HepG2 (cell line): ENCODE results near the gene GATAD2B. TPM values are rescaled to one million over a fixed set of nuclear protein-coding genes. Genes with fewer than 3 reads are reported as not detected.

Source experiments
- ATAC-seq: fragments of 200-7000 bp; cut with Tn5 transposase; 3 replicates; pipeline ENCODE4 v1.9.1; 2020; ENCODE audit warnings: mild to moderate bottlenecking, moderate library complexity
- BruUV-seq: library from RNA; stranded (reverse); fragments of 400-500 nt; replicated peaks from 2 replicates; lab custom pipeline; 2021; lab: Mats Ljungman, UMichigan
- CTCF ChIA-PET: fragments of 300-600 bp; formaldehyde crosslinking; extraction: SDS; loops from one replicate; lab custom pipeline; 2021; ENCODE audit warnings: low total read pairs, inconsistent platforms, low intra/inter-chr PET ratio; lab: Yijun Ruan, JAX
- POLR2A ChIA-PET: fragments of 350-600 bp; sonication (Branson Sonifier 250); formaldehyde crosslinking; loops from one replicate; lab custom pipeline; 2020; ENCODE audit warnings: antibody characterized with exemption, inconsistent platforms; lab: Yijun Ruan, JAX
- DNase-seq: peaks from one replicate; pipeline ENCODE4 v3.0.0-alpha.2; 2015; ENCODE audit warnings: low spot score
- FAIRE-seq: peaks from 3 replicates; lab custom pipeline; 2011; peaks lifted over from hg19 to GRCh38; lab: Jason Lieb, UNC
- H2AFZ ChIP-seq: one replicate; pipeline ENCODE4 v1.6.1; 2011; ENCODE audit warnings: low read length, inconsistent platforms
- H3K27ac ChIP-seq: fragments of 300-600 bp; 3 replicates; pipeline ENCODE4 v1.8.0; 2011; ENCODE audit warnings: mixed run types, mild to moderate bottlenecking, mixed read lengths, low read length, inconsistent platforms; ENCODE audit not compliant: insufficient read depth; ENCODE audit errors: extremely low read length
- H3K27me3 ChIP-seq, 2 experiments: fragments of 200-600 bp in 1 of 2; 2 replicates in 1 of 2; 3 replicates in 1 of 2; pipeline versions ENCODE4 v1.6.0 to v1.8.0; 2011; ENCODE audit warnings: low read length in 2 of 2, mild to moderate bottlenecking in 2 of 2, moderate library complexity in 2 of 2, inconsistent platforms in 1 of 2; ENCODE audit not compliant: insufficient read depth in 2 of 2, control insufficient read depth in 1 of 2
- H3K36me3 ChIP-seq, 2 experiments: fragments of 200-600 bp in 1 of 2; replicated peaks in 1 of 2; 2 replicates in 1 of 2; 3 replicates in 1 of 2; pipeline versions ENCODE4 v1.5.1 to v1.8.0; 2011; ENCODE audit warnings: low read length in 2 of 2, inconsistent platforms in 1 of 2; ENCODE audit not compliant: insufficient read depth in 2 of 2, control insufficient read depth in 1 of 2
- H3K4me1 ChIP-seq: 2 replicates; pipeline ENCODE4 v1.5.1; 2012; ENCODE audit warnings: low read length, inconsistent platforms; ENCODE audit not compliant: insufficient read depth
- H3K4me2 ChIP-seq: 2 replicates; pipeline ENCODE4 v1.6.0; 2011; ENCODE audit warnings: low read depth, low read length, inconsistent platforms
- H3K4me3 ChIP-seq, 3 experiments: fragments of 200-600 bp in 1 of 3; sonication (generic), shearing (Covaris generic) in 1 of 3; replicated peaks in 1 of 3; 2 replicates each; pipeline ENCODE4 v1.5.1; 2011 to 2016; ENCODE audit warnings: low read length in 3 of 3, inconsistent platforms in 2 of 3, low read depth in 2 of 3, mild to moderate bottlenecking in 2 of 3, control low read depth in 1 of 3, mixed read lengths in 1 of 3; ENCODE audit not compliant: insufficient read depth in 1 of 3
- H3K79me2 ChIP-seq: one replicate; pipeline ENCODE4 v1.6.1; 2011; ENCODE audit warnings: low read length, inconsistent platforms; ENCODE audit not compliant: insufficient read depth
- H3K9ac ChIP-seq: 2 replicates; pipeline ENCODE4 v1.6.0; 2011; ENCODE audit warnings: mild to moderate bottlenecking, low read depth, low read length, inconsistent platforms; ENCODE audit not compliant: insufficient read depth
- H3K9me3 ChIP-seq: 2 replicates; pipeline ENCODE4 v1.5.1; 2012; ENCODE audit warnings: mild to moderate bottlenecking, low read length
- H4K20me1 ChIP-seq: 2 replicates; pipeline ENCODE4 v1.6.0; 2011; ENCODE audit warnings: inconsistent platforms, mild to moderate bottlenecking, low read length, moderate library complexity; ENCODE audit not compliant: insufficient read depth
- ARID2 ChIP-seq: sonication (generic); formaldehyde crosslinking; IDR thresholded peaks from 2 replicates; pipeline ENCODE4 v1.8.1; 2022; ENCODE audit warnings: mild to moderate bottlenecking, missing genetic modification reagents, borderline replicate concordance
- BCL6 ChIP-seq: IDR thresholded peaks from 2 replicates; pipeline ENCODE4 v1.6.1; 2016; ENCODE audit warnings: missing genetic modification reagents, missing compliant biosample characterization
- ELF1 ChIP-seq: sonication (generic); formaldehyde crosslinking; IDR thresholded peaks from 2 replicates; pipeline ENCODE4 v1.4.0; 2020; ENCODE audit warnings: missing genetic modification reagents
- NFIC ChIP-seq: IDR thresholded peaks from 2 replicates; pipeline ENCODE4 v1.6.1; 2012; ENCODE audit warnings: mild to moderate bottlenecking, low read length, inconsistent platforms
- NPAS2 ChIP-seq: sonication (generic); formaldehyde crosslinking; IDR thresholded peaks from 2 replicates; pipeline ENCODE4 v1.8.0; 2022; ENCODE audit warnings: mild to moderate bottlenecking, missing genetic modification reagents, borderline replicate concordance
- REL ChIP-seq: sonication (generic); formaldehyde crosslinking; conservative IDR thresholded peaks from 2 replicates; pipeline ENCODE4 v1.8.0; 2022; ENCODE audit warnings: mild to moderate bottlenecking, missing genetic modification reagents, moderate library complexity
- SMARCE1 ChIP-seq: fragments of 450-650 bp; IDR thresholded peaks from 2 replicates; pipeline ENCODE4 v1.6.1; 2017; ENCODE audit warnings: borderline replicate concordance
- SRSF4 ChIP-seq: fragments of 200-400 bp; formaldehyde crosslinking; IDR thresholded peaks from one replicate; pipeline ENCODE4 v1.6.1; 2018; ENCODE audit warnings: mild to moderate bottlenecking, low read depth, low read length, moderate library complexity; ENCODE audit not compliant: poor library complexity, severe bottlenecking
- SYNCRIP ChIP-seq: fragments of 200-400 bp; formaldehyde crosslinking; IDR thresholded peaks from 2 replicates; pipeline ENCODE4 v1.6.1; 2018; ENCODE audit warnings: mild to moderate bottlenecking, low read depth, low read length; ENCODE audit not compliant: insufficient read depth
- TBP ChIP-seq: sonication (generic); formaldehyde crosslinking; IDR thresholded peaks from 2 replicates; pipeline ENCODE4 v1.5.0; 2020; ENCODE audit warnings: missing genetic modification reagents
- ZMYM3 ChIP-seq: sonication (generic); formaldehyde crosslinking; IDR thresholded peaks from 2 replicates; pipeline ENCODE4 v1.5.1; 2020; ENCODE audit warnings: mild to moderate bottlenecking, missing genetic modification reagents
- ZNF326 ChIP-seq: sonication (generic); formaldehyde crosslinking; IDR thresholded peaks from 2 replicates; pipeline ENCODE4 v1.4.0; 2020; ENCODE audit warnings: missing genetic modification reagents, borderline replicate concordance
- ZNF367 ChIP-seq: sonication (generic); formaldehyde crosslinking; IDR thresholded peaks from 2 replicates; pipeline ENCODE4 v1.4.0; 2020; ENCODE audit warnings: missing genetic modification reagents, borderline replicate concordance
- WGBS: methylation state at CpG from one replicate; pipeline ENCODE4 v1.1.6; 2017; ENCODE audit warnings: low lambda C conversion rate; 5-methylcytosine and 5-hydroxymethylcytosine counted together
- in situ Hi-C: cut with HindIII; loops from 2 replicates; pipeline ENCODE4 v1.10.0; 2017; ENCODE audit warnings: low pct_unique_long_range_greater_than_20kb; ENCODE audit not compliant: extremely low pct_ligation_motif_present
- intact Hi-C: fragments of 100-400 bp; cut with micrococcal nuclease; formaldehyde crosslinking; loops from one replicate; pipeline ENCODE4 v1.10.0; 2022; ENCODE audit not compliant: unreplicated experiment
- polyA plus RNA-seq, 8 experiments: library from polyadenylated mRNA; depleted of rRNA in 3 of 8; stranded (reverse) in 7 of 8; unstranded in 1 of 8; fragments of >200 nt; fragmentation: Illumina TruSeq in 4 of 8; extraction: Trizol in 4 of 8; gene quantifications; 2 replicates each; pipeline versions ENCODE4 v1.2.1 to v1.2.3, GENCODE V29; 2011 to 2016; ENCODE audit warnings: low read depth in 4 of 8, missing spikeins in 1 of 8, mixed read lengths in 1 of 8; ENCODE audit not compliant: insufficient read depth in 1 of 8
- total RNA-seq, 5 experiments: library from RNA; depleted of rRNA; stranded (reverse); fragments of >200 nt; fragmentation: Illumina TruSeq; extraction: Trizol; gene quantifications; 2 replicates each; pipeline ENCODE4 v1.2.3, GENCODE V29; 2016; ENCODE audit warnings: low read depth in 1 of 5
- TF ChIP-seq, protein P1 (sequence below): sonication (generic); formaldehyde crosslinking; IDR thresholded peaks from 2 replicates; pipeline ENCODE4 v1.4.0; 2020; ENCODE audit warnings: missing genetic modification reagents, borderline replicate concordance
- TF ChIP-seq, protein P2 (sequence below): sonication (generic); formaldehyde crosslinking; IDR thresholded peaks from 2 replicates; pipeline ENCODE4 v1.4.0; 2020; ENCODE audit warnings: mild to moderate bottlenecking, missing genetic modification reagents
- TF ChIP-seq, protein P3 (sequence below), 2 experiments: fragments of 450-650 bp in 1 of 2; sonication (generic) in 1 of 2; formaldehyde crosslinking; IDR thresholded peaks; 2 replicates each; pipeline versions ENCODE4 v1.5.0 to v1.8.0; 2020 to 2022; ENCODE audit warnings: mild to moderate bottlenecking in 1 of 2, missing genetic modification reagents in 1 of 2
- TF ChIP-seq, protein P4 (sequence below): IDR thresholded peaks from 2 replicates; pipeline ENCODE4 v1.6.1; 2016; ENCODE audit warnings: missing biosample characterization, missing genetic modification reagents, low read depth
- TF ChIP-seq, protein P5 (sequence below): sonication (generic); formaldehyde crosslinking; IDR thresholded peaks from 2 replicates; pipeline ENCODE4 v1.5.0; 2020; ENCODE audit warnings: missing genetic modification reagents

The GATAD2B gene
- total and polyA plus RNA-seq, 2 of the 13 experiments (the other 11 are each of a cell fraction or from before 2014, with no cell fraction given) = 3.2 to 5.2 TPM

DNA sequence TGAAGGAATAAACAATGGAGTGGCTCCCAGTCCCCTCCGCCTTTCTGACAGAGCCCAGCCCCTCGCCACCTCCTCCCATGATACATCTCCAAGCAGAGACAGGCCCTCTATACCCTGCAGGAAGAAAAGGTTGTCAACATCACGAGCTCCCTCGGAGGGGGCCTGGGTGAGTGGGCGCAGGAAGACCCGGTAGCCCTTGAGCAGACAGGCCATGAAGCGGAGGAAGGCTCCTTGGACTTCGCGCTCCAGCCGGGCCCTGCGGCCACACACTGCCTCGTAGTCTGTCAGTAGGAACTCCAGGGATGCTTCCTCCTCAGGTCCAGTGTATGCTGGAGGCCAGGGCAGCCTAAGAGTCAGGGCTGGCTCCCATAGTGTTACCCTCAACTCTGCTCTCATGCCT lies 16.7 kb upstream of the GATAD2B start:
- H3K4me2 ChIP-seq = no peak overlapping the region
- BruUV-seq = no TSS peak
- peaks cover 23 to 56% of the 10 kb centered on the region in 2 experiments for H3K36me3 ChIP-seq
- intact Hi-C loops = no loop called here
- no peak overlapping the region for H3K9ac ChIP-seq
- no peak overlapping the region for H3K27ac ChIP-seq
- in situ Hi-C loops = no loop called here
- FAIRE-seq (no peak), ATAC-seq (no peak), DNase-seq (no peak)
- H3K4me3 ChIP-seq = no peak overlapping the region
- H3K4me1 ChIP-seq = peaks cover 19% of the 10 kb centered on the region
- WGBS = over 99% methylated on average over 12 of the region's 12 CpGs
- peaks cover under 1% of the 10 kb centered on the region for H3K79me2 ChIP-seq
- no peaks in the 10 kb centered on the region for H3K27me3 ChIP-seq
- ChIA-PET CTCF (no interaction called here), POLR2A (interaction anchor here (0.6 to 1.8 kb wide), 5 partner anchors 10 to 28 kb away, joined by 3 to 5 read pairs (median 4); partner anchors contain the start of gene CREB3L4)
- no peaks in the 10 kb centered on the region for H3K9me3 ChIP-seq
- H4K20me1 ChIP-seq = no peaks in the 10 kb centered on the region
- H2AFZ ChIP-seq = no peak overlapping the region
- no peak for TF ChIP-seq ARID2
- TF ChIP-seq BCL6 (CRISPR knock-in tag) = no peak
- no peak for TF ChIP-seq ZNF367 (CRISPR knock-in tag)
- TF ChIP-seq REL = no peak
- TF ChIP-seq, protein P1, sequence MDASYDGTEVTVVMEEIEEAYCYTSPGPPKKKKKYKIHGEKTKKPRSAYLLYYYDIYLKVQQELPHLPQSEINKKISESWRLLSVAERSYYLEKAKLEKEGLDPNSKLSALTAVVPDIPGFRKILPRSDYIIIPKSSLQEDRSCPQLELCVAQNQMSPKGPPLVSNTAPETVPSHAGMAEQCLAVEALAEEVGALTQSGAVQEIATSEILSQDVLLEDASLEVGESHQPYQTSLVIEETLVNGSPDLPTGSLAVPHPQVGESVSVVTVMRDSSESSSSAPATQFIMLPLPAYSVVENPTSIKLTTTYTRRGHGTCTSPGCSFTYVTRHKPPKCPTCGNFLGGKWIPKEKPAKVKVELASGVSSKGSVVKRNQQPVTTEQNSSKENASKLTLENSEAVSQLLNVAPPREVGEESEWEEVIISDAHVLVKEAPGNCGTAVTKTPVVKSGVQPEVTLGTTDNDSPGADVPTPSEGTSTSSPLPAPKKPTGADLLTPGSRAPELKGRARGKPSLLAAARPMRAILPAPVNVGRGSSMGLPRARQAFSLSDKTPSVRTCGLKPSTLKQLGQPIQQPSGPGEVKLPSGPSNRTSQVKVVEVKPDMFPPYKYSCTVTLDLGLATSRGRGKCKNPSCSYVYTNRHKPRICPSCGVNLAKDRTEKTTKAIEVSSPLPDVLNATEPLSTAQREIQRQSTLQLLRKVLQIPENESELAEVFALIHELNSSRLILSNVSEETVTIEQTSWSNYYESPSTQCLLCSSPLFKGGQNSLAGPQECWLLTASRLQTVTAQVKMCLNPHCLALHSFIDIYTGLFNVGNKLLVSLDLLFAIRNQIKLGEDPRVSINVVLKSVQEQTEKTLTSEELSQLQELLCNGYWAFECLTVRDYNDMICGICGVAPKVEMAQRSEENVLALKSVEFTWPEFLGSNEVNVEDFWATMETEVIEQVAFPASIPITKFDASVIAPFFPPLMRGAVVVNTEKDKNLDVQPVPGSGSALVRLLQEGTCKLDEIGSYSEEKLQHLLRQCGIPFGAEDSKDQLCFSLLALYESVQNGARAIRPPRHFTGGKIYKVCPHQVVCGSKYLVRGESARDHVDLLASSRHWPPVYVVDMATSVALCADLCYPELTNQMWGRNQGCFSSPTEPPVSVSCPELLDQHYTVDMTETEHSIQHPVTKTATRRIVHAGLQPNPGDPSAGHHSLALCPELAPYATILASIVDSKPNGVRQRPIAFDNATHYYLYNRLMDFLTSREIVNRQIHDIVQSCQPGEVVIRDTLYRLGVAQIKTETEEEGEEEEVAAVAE (CRISPR knock-in tag) = no peak
- TF ChIP-seq SYNCRIP = no peak
- no peak for TF ChIP-seq ELF1
- no peak for TF ChIP-seq SRSF4
- TF ChIP-seq, protein P2, sequence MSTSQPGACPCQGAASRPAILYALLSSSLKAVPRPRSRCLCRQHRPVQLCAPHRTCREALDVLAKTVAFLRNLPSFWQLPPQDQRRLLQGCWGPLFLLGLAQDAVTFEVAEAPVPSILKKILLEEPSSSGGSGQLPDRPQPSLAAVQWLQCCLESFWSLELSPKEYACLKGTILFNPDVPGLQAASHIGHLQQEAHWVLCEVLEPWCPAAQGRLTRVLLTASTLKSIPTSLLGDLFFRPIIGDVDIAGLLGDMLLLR (CRISPR knock-in tag) = no peak
- TF ChIP-seq NPAS2 (CRISPR knock-in tag) = no peak
- TF ChIP-seq NFIC = no peak
- TF ChIP-seq, protein P3, sequence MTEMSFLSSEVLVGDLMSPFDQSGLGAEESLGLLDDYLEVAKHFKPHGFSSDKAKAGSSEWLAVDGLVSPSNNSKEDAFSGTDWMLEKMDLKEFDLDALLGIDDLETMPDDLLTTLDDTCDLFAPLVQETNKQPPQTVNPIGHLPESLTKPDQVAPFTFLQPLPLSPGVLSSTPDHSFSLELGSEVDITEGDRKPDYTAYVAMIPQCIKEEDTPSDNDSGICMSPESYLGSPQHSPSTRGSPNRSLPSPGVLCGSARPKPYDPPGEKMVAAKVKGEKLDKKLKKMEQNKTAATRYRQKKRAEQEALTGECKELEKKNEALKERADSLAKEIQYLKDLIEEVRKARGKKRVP (CRISPR knock-in tag; IDR thresholded peaks at IDR 0.05) = no peak
- no peak for TF ChIP-seq SMARCE1
- TF ChIP-seq ZMYM3 (CRISPR knock-in tag) = no peak
- TF ChIP-seq, protein P4, sequence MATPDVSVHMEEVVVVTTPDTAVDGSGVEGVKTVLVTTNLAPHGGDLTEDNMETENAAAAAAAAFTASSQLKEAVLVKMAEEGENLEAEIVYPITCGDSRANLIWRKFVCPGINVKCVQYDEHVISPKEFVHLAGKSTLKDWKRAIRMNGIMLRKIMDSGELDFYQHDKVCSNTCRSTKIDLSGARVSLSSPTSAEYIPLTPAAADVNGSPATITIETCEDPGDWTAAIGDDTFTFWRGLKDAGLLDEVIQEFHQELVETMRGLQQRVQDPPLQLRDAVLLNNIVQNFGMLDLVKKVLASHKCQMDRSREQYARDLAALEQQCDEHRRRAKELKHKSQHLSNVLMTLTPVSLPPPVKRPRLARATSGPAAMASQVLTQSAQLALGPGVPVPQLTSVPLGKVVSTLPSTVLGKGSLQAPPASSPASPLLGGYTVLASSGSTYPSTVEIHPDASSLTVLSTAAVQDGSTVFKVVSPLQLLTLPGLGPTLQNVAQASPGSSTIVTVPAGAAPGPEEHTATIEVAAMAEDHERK (CRISPR knock-in tag) = no peak
- no peak for TF ChIP-seq TBP (CRISPR knock-in tag)
- TF ChIP-seq, protein P5, sequence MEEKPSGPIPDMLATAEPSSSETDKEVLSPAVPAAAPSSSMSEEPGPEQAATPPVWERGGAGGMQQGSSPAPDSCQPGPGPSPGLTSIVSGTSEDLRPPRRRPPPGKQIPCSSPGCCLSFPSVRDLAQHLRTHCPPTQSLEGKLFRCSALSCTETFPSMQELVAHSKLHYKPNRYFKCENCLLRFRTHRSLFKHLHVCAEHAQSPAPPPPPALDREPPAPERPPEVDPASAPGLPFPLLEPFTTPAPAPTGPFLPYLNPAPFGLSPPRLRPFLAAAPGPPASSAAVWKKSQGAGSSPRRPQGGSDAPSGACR = no peak
- TF ChIP-seq ZNF326 = no peak
